ENCODE measurements around the gene MFSD6L. TPM values are rescaled to one million over a fixed set of nuclear protein-coding genes. Genes with fewer than 3 reads are reported as not detected.
A peak's percentile ranks its signal among the peaks of the same experiment; 100 is the strongest.

The MFSD6L gene
- total RNA-seq, 1 donor from 2014 or later: 3.1 TPM

- Mint-ChIP-seq H3K27me3 (peaks cover 8% of the 10 kb centered on the region), H3K4me3 (no peak overlapping the region), H3K9me3 (no peaks in the 10 kb centered on the region), H3K36me3 (no peaks in the 10 kb centered on the region), H3K4me1 (ENCODE audit: unreplicated experiment) (peaks cover 11% of the 10 kb centered on the region), H3K27ac (no peak overlapping the region)
- no peak for DNase-seq (ENCODE audit: extremely low spot score, unreplicated experiment)
- no peak for TF ChIP-seq CTCF (conservative IDR thresholded peaks at IDR 0.05)
These were observed 10.2 kb downstream of the MFSD6L start for GRCh38 chr17:8788998-8789397.

GRCh38 chr17:8785547-8786413 lies 13.4 kb downstream of the MFSD6L start:
- Mint-ChIP-seq H3K36me3 (no peaks in the 10 kb centered on the region), H3K27ac (no peak overlapping the region), H3K9me3 (no peaks in the 10 kb centered on the region), H3K27me3 (peaks cover 3% of the 10 kb centered on the region), H3K4me3 (no peak overlapping the region), H3K4me1 (ENCODE audit: unreplicated experiment) (peaks cover 11% of the 10 kb centered on the region)
- TF ChIP-seq CTCF (conservative IDR thresholded peaks at IDR 0.05): peak; percentile 92
- DNase-seq (ENCODE audit: extremely low spot score, unreplicated experiment): peak; percentile 87

GRCh38 chr17:8782176-8782575 lies 17.0 kb downstream of the MFSD6L start:
- TF ChIP-seq CTCF (conservative IDR thresholded peaks at IDR 0.05): no peak
- no peaks in the 10 kb centered on the region for H3K4me1 Mint-ChIP-seq (ENCODE audit: unreplicated experiment)
- H3K4me3 Mint-ChIP-seq: no peak overlapping the region
- peak overlapping the region; percentile 67 for H3K27ac Mint-ChIP-seq
- no peak for DNase-seq (ENCODE audit: extremely low spot score, unreplicated experiment)
- no peaks in the 10 kb centered on the region for H3K36me3 Mint-ChIP-seq
- H3K27me3 Mint-ChIP-seq: no peaks in the 10 kb centered on the region
- H3K9me3 Mint-ChIP-seq: no peaks in the 10 kb centered on the region

GRCh38 chr17:8781776-8782175 lies 17.4 kb downstream of the MFSD6L start:
- Mint-ChIP-seq H3K9me3 (no peaks in the 10 kb centered on the region), H3K4me1 (ENCODE audit: unreplicated experiment) (no peaks in the 10 kb centered on the region), H3K36me3 (no peaks in the 10 kb centered on the region), H3K27ac (peak overlapping the region; percentile 67), H3K4me3 (no peak overlapping the region), H3K27me3 (no peaks in the 10 kb centered on the region)
- DNase-seq (ENCODE audit: extremely low spot score, unreplicated experiment): no peak
- TF ChIP-seq CTCF (conservative IDR thresholded peaks at IDR 0.05): no peak

GRCh38 chr17:8776881-8777280 lies 22.3 kb downstream of the MFSD6L start:
- Mint-ChIP-seq H3K9me3 (peaks cover 5% of the 10 kb centered on the region), H3K4me3 (no peak overlapping the region), H3K27me3 (peaks cover 4% of the 10 kb centered on the region), H3K27ac (no peak overlapping the region), H3K36me3 (no peaks in the 10 kb centered on the region), H3K4me1 (ENCODE audit: unreplicated experiment) (no peaks in the 10 kb centered on the region)
- no peak for TF ChIP-seq CTCF (conservative IDR thresholded peaks at IDR 0.05)
- DNase-seq (ENCODE audit: extremely low spot score, unreplicated experiment): no peak
